Common myeloid progenitor, CD34-positive (primary cell): Measurements from ENCODE around the gene CCNI2.

Source experiments
- CTCF ChIA-PET: fragments of 350-600 bp; sonication (Branson Sonifier 250); formaldehyde crosslinking; loops from one replicate; lab custom pipeline; 2021; ENCODE audit warnings: antibody characterized with exemption; lab: Charles Lee
- POLR2A ChIA-PET: fragments of 350-600 bp; sonication (Branson Sonifier 250); formaldehyde crosslinking; loops from one replicate; lab custom pipeline; 2021; ENCODE audit warnings: antibody characterized with exemption; lab: Charles Lee
- DNase-seq, 3 donors: peaks; one replicate each; pipeline versions ENCODE4 v3.0.0 to v3.0.0-alpha.2; 2013
- H3K27ac ChIP-seq, 2 experiments: 1 replicate in 1 of 2; 2 replicates in 1 of 2; pipeline ENCODE4 v1.7.0; 2013; ENCODE audit warnings: inconsistent platforms in 2 of 2, low read length in 2 of 2, mild to moderate bottlenecking in 2 of 2, low read depth in 1 of 2, moderate library complexity in 1 of 2; ENCODE audit not compliant: severe bottlenecking in 2 of 2, insufficient read depth in 1 of 2, poor library complexity in 1 of 2
- H3K27me3 ChIP-seq, 5 experiments: replicated peaks in 2 of 5; 1 replicate in 3 of 5; 2 replicates in 2 of 5; pipeline versions ENCODE4 v1.6.1 to v1.7.0; 2013; ENCODE audit warnings: low read length in 4 of 5, mild to moderate bottlenecking in 2 of 5, moderate library complexity in 2 of 5, inconsistent platforms in 1 of 5; ENCODE audit not compliant: insufficient read depth in 5 of 5, control insufficient read depth in 4 of 5
- H3K36me3 ChIP-seq, 4 experiments: 1 replicate in 2 of 4; 2 replicates in 2 of 4; pipeline versions ENCODE4 v1.6.1 to v1.7.0; 2013; ENCODE audit warnings: low read length in 3 of 4, control low read depth in 1 of 4, mild to moderate bottlenecking in 1 of 4; ENCODE audit not compliant: control insufficient read depth in 4 of 4, insufficient read depth in 4 of 4
- H3K4me1 ChIP-seq, 4 experiments: 1 replicate in 3 of 4; 2 replicates in 1 of 4; pipeline versions ENCODE4 v1.6.1 to v1.7.1; 2013; ENCODE audit warnings: low read length in 3 of 4, mild to moderate bottlenecking in 3 of 4, control low read depth in 1 of 4, inconsistent platforms in 1 of 4, moderate library complexity in 1 of 4; ENCODE audit not compliant: control insufficient read depth in 4 of 4, insufficient read depth in 4 of 4; ENCODE audit errors: control extremely low read depth in 1 of 4
- H3K4me3 ChIP-seq, 7 experiments: 1 replicate in 4 of 7; 2 replicates in 3 of 7; pipeline versions ENCODE4 v1.5.1 to v1.7.0; 2013; ENCODE audit warnings: mild to moderate bottlenecking in 7 of 7, low read length in 6 of 7, moderate library complexity in 6 of 7, inconsistent platforms in 2 of 7, low read depth in 2 of 7, control low read depth in 1 of 7; ENCODE audit not compliant: insufficient read depth in 4 of 7, control insufficient read depth in 1 of 7; ENCODE audit errors: extremely low read depth in 1 of 7
- H3K9me3 ChIP-seq, 5 experiments: 1 replicate in 4 of 5; 2 replicates in 1 of 5; pipeline versions ENCODE4 v1.6.1 to v1.7.1; 2013; ENCODE audit warnings: low read length in 4 of 5, mild to moderate bottlenecking in 2 of 5, inconsistent platforms in 1 of 5, low read depth in 1 of 5, moderate library complexity in 1 of 5; ENCODE audit not compliant: control insufficient read depth in 4 of 5, insufficient read depth in 2 of 5; ENCODE audit errors: control extremely low read depth in 1 of 5
- WGBS: methylation state at CpG from one replicate; pipeline ENCODE4 v1.1.5; 2013; ENCODE audit not compliant: insufficient coverage; 5-methylcytosine and 5-hydroxymethylcytosine counted together

The CCNI2 gene

GRCh38 chr5:132764671-132765238, 17.5 kb downstream of the CCNI2 start:
- Histone ChIP-seq H3K27me3 (peaks cover 0 to 2% (median 0%) of the 10 kb centered on the region in 5 experiments), H3K9me3 (no peaks in the 10 kb centered on the region), H3K27ac (no peak overlapping the region), H3K4me1 (peaks cover 0 to 6% (median 2%) of the 10 kb centered on the region in 4 experiments), H3K36me3 (peaks cover 0 to 4% (median 0%) of the 10 kb centered on the region in 4 experiments), H3K4me3 (no peak overlapping the region)
- DNase-seq: no peak
- POLR2A ChIA-PET: no interaction called here
- WGBS: 95% methylated on average over 4 of the region's 7 CpGs
- CTCF ChIA-PET: interaction anchor here (0.7 to 4.5 kb wide), 3 partner anchors 9 to 118 kb away, joined by 3 to 42 read pairs (median 4); no protein-coding TSS in a partner anchor

GRCh38 chr5:132765311-132766019, 18.2 kb downstream of the CCNI2 start:
- peaks cover 0 to 2% (median 0%) of the 10 kb centered on the region in 5 experiments for H3K27me3 ChIP-seq
- POLR2A ChIA-PET: no interaction called here
- no peaks in the 10 kb centered on the region for H3K36me3 ChIP-seq
- no peak for DNase-seq
- CTCF ChIA-PET: interaction anchor here (0.7 to 4.5 kb wide), 5 partner anchors 8 to 118 kb away, joined by 3 to 42 read pairs (median 4); no protein-coding TSS in a partner anchor
- peaks cover 0 to 6% (median 2%) of the 10 kb centered on the region in 4 experiments for H3K4me1 ChIP-seq
- H3K27ac ChIP-seq: no peak overlapping the region
- WGBS: 97% methylated on average over 12 of the region's 12 CpGs
- H3K9me3 ChIP-seq: no peaks in the 10 kb centered on the region
- no peak overlapping the region for H3K4me3 ChIP-seq

DNA sequence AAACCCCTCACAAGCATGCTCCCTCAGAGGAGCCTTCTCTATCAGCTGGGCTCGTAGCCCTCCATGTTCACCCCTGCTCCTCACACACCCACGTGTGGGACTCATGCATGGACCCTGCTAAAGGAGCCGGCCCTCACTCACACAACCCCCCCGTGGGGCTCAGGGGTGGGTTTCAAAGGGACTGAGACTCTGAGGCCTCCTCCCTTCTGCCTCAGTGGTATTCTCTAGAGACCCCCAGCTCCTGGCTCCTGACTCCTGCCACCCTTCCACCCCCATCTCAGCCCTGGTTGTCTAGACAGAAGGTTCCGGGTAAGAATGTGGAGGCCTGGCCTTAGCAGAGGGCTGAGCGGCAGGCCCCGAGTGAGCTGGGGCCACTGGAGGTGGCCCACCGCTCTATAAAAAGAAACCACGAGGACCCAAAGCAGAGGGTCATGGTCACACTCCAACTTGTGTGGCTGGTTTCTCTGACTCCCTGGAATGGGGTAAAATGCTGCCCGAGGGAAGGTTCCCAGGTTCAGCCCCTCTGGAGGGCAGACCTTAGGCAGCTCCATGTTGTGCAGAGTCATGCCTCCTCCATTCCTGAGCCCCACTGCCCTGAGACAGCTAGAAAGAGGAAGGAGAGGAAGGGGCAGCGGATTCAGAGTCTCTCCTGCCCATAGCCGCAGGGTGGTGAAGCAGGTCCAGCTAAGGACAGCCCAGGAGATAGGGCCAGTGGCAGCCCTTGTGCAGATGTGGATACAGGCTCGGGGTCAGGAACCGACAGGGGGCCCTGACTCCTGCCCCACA, 19.0 kb downstream of the CCNI2 start:
- Histone ChIP-seq H3K27me3 (peaks cover 0 to 3% (median 0%) of the 10 kb centered on the region in 5 experiments), H3K4me3 (no peak overlapping the region), H3K36me3 (no peaks in the 10 kb centered on the region), H3K27ac (no peak overlapping the region), H3K9me3 (no peaks in the 10 kb centered on the region), H3K4me1 (peaks cover 0 to 6% (median 2%) of the 10 kb centered on the region in 4 experiments)
- peak in 1 of 3 donors; percentile 25 for DNase-seq
- POLR2A ChIA-PET: no interaction called here
- 95% methylated on average over 12 of the region's 14 CpGs for WGBS
- CTCF ChIA-PET: interaction anchor here (1.4 to 4.5 kb wide), 4 partner anchors 10 to 58 kb away, joined by 3 to 42 read pairs (median 4); partner anchors contain the start of gene CCNI2

DNA sequence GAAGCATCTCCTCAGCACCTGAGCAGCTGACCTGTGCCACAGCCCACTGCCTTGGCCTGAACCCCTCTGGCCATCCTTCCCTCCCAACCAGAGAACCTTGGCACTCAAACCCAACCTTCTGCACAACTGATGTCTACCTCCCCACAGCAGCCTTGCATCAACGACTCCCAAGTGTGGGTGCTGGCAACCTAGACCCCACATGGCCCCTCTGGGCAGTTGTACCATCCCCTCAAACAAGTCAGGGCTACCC, 19.5 kb downstream of the CCNI2 start:
- no peak overlapping the region for H3K27ac ChIP-seq
- no peak for DNase-seq
- no peaks in the 10 kb centered on the region for H3K9me3 ChIP-seq
- H3K4me3 ChIP-seq: no peak overlapping the region
- peaks cover 0 to 6% (median 2%) of the 10 kb centered on the region in 4 experiments for H3K4me1 ChIP-seq
- H3K27me3 ChIP-seq: peaks cover 0 to 4% (median 0%) of the 10 kb centered on the region in 5 experiments
- CTCF ChIA-PET: interaction anchor here (1.4 to 4.5 kb wide), 4 partner anchors 11 to 58 kb away, joined by 3 to 42 read pairs (median 4); partner anchors contain the start of gene CCNI2
- 100% methylated on average over 1 of the region's 1 CpG for WGBS
- no peaks in the 10 kb centered on the region for H3K36me3 ChIP-seq
- POLR2A ChIA-PET: no interaction called here

GRCh38 chr5:132767150-132767549, 19.9 kb downstream of the CCNI2 start:
- CTCF ChIA-PET: interaction anchor here (1.4 to 4.5 kb wide), 3 partner anchors 11 to 53 kb away, joined by 4 to 42 read pairs (median 5); partner anchors contain the start of gene CCNI2
- DNase-seq: no peak
- 91% methylated on average over 2 of the region's 2 CpGs for WGBS
- Histone ChIP-seq H3K9me3 (no peaks in the 10 kb centered on the region), H3K36me3 (no peaks in the 10 kb centered on the region), H3K4me3 (no peak overlapping the region), H3K27me3 (peaks cover 0 to 4% (median 0%) of the 10 kb centered on the region in 5 experiments), H3K27ac (no peak overlapping the region), H3K4me1 (peaks cover 0 to 6% (median 2%) of the 10 kb centered on the region in 4 experiments)
- POLR2A ChIA-PET: interaction anchor here (0.6 to 1.2 kb wide), 2 partner anchors 10 to 12 kb away, joined by 3 read pairs; no protein-coding TSS in a partner anchor

GRCh38 chr5:132768485-132768868, 21.3 kb downstream of the CCNI2 start:
- DNase-seq: peak in 2 of 3 donors; percentile 18 to 35
- Histone ChIP-seq H3K4me1 (peaks cover 0 to 6% (median 2%) of the 10 kb centered on the region in 4 experiments), H3K36me3 (no peaks in the 10 kb centered on the region), H3K27me3 (peaks cover 0 to 7% (median 0%) of the 10 kb centered on the region in 5 experiments), H3K9me3 (no peaks in the 10 kb centered on the region), H3K4me3 (no peak overlapping the region), H3K27ac (no peak overlapping the region)
- WGBS: 93% methylated on average over 3 of the region's 3 CpGs
- POLR2A ChIA-PET: interaction anchor here (1.2 kb wide), 1 partner anchor 14 kb away, joined by 3 read pairs; no protein-coding TSS in a partner anchor
- CTCF ChIA-PET: interaction anchor here (1.0 to 4.5 kb wide), 3 partner anchors 13 to 242 kb away, joined by 3 to 42 read pairs (median 3); no protein-coding TSS in a partner anchor
